Activated T-helper 1 cell treated with Interleukin-2 at 50 U/mL for 16 hours (primary cell): Measurements from ENCODE around the gene ZDHHC8.
"Not testable (repeated sequence)": the region's sequence is repeated elsewhere in the genome, so short reads cannot be mapped to it uniquely, and the experiment has no call there.

ENCODE experiments used
- DNase-seq: peaks from one replicate; pipeline ENCODE4 v3.0.0-alpha.2; 2020; ENCODE audit warnings: low read depth

Gene ZDHHC8

DNA sequence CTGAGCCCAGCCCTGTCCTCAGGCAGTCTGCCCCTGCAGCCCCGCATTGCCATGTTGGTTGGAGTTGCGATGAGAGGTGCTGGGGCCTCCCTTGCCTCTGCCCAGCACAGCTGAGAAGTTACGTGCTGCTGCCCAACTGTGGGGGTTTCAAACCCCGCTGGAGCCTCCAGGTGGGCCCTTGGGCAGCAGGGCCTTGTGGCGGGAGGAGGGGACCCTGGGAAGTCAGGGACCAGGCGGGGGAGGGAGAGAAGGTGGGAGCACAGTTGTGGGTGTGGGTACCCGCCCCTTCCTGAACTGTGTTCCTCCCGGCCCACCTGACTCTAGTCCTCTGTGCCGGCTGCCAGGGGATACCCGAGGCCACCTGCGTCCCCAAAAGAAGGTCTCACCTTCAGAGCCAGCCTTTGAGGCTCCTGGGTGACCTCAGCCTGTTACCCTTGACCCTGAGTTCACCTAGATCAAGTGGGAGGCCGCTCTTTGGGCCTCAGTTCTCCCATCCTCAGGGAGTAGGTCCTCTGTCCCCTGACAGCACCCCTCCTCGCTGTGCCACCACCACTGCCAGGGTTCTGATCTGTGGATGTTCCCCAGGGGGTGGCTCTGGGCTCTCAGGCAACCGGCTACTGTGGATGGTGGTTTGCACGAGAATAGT, 26.9 kb downstream of the ZDHHC8 start:
- no peak for DNase-seq

DNA sequence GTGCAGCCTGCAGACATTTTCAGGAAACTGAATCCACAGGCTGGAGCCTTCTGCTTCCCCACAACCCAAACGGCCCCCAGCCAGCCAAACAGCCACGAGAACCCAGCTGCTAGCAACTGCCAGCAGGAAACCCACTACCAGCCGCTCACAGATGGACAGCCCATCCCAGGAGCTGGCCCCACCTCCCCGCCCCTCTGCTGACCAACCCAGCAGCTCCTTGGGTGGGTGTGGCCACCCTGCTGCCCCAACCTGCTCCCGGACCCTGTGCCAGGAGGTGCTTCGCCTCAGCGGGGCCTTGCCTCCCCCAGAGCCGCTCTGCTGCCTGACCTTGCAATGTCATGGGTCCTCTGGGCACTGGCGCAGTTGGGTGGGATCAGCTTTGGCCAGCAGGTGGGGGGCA, 27.5 kb downstream of the ZDHHC8 start:
- DNase-seq, result no peak

DNA sequence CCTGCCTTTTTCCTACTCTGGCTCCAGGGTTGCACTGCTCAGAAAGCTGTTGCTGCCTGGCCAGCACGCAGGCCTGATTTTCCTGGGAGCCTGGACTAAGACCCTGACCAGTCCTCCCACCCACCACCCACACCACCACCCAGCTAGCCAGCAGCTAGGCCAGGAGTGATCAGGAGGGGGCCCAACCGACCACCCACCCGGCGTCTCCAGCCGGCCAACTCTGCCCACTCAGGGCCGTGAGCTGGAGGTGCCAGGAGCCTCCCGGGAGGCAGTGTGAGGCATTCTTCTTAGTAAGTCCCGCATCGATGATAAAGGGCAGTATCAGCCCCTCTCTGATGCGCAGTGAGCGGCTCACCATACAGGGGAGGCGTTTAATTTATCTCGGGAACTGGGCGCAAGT, 27.9 kb downstream of the ZDHHC8 start:
- DNase-seq, result not testable (repeated sequence)

DNA sequence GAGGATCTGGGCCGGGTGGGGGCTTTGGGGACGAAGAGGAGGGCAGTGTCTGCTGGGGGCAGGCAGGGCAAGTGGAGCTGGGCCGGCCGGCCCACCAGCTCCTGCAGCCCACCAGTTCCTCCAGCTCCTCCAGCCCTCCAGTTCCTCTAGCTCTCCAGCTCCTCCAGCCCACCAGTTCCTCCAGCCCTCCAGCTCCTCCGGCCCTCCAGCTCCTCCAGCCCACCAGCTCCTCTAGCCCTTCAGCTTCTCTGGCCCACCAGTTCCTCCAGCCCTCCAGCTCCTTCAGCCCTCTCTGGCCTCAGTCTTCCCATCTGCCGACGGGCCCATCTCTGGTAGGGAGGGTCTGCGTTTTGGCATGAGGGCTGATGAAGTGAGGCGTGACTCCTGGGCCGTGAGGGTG, 28.4 kb downstream of the ZDHHC8 start:
- DNase-seq, result no peak

DNA sequence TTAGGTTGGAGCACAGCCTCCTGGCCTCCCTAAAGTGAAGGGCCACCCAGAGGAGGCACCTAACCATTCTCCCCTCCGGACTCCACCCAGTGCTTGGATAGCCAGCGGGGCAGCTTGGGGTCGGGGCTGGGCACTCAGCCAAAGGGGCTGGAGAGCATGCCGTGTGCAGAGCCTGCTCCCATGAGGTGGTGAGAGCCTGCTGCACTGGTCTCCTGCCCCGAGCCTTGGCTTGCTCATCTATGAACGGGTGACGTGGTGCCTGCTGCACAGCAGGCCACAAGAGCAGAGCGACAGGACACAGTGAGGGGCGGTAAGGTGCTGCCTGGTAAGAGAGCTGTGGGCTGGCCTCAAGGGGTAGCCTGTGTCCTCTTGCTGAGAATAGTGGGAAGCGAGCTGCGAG, 33.3 kb downstream of the ZDHHC8 start:
- DNase-seq, result no peak

DNA sequence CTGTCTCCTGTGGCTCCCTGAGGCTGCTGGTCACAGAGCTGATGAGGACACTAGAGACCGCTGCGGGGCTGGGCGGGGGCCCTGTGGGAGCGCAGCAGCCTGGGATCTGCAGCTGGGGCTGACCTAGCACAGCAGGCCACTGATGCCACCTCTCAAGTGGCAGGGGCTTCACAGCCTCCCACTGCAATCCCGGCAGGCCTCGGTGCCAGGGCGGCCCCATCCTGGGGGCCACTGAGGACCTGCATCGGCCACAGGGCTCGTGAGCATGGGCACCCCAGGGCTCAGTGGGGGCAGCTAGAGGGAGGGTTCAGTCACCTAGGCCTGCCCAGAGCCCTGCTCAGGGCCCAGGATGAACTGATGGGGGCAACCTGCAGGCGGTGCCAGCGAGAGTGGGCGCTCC, 33.8 kb downstream of the ZDHHC8 start:
- DNase-seq, result no peak

DNA sequence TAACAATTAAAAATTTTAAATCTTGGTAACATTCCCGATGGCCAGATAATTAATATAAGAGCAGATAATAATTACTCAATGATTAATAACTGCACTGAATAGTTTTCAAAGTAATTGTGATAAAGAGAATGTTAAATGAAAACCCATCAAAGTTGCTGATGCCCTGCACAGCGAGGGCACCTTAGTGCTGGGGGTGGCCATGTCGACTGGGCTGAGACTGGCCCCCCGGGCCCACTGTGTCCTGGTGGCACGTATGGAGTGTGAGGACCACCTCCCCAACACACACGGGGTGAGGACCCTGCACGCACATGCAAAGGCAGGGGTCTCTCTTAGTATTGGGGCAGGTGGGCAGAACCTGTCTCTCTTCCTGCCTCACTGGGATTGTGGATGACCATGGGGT, 34.3 kb downstream of the ZDHHC8 start:
- no peak for DNase-seq

DNA sequence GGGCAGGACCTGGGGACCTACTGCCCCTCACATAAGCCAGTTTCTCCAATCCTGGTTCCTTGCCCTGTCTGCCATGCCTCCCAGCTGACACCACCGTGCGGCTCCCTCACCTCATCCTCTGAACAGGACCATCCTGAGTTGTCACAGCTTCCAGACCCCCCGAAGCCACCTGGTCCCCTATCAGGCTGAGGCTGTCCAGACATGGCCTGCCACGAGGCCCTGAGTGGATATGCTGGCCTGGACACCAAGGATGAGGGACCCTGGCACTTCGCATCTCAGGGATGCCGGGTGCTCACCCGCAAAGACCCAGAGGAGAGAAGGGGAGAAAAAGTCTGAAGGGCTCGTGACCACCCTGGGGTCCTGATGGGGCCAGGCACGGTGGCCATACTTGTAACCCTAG, 35.1 kb downstream of the ZDHHC8 start:
- no peak for DNase-seq

DNA sequence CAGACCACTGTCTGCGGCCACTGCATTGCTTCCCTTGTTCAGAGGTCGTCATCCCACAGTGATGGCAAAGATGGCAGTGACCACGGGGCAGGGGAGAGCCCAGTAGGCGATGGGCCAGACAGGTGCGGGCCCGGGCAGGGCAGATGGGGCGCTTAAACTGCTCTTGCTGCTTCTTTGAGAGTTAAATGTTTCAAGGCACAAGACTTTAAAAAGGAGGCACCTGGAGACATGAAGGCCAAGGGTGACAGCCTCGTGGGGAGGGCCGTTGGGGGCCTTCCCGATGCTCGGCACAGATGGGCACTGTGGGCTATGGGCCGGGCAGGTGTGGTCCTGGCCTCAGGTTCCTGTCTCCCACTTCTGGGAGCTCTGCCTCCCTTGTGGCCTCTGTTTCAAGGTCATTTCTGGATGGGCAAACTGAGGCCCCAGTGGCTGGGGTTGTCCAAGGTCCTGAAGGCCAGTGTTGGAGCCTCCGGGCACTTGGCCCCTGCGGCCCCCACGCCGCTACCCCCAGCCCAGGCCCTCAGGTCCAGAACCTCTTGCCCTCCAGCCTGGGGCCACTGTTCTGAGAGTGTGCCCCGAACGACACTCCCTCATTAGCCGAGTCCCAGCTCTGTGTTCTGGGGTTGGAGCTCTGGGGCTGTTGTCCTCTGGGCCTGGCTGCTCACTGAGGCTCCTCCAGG, 36.2 kb downstream of the ZDHHC8 start:
- no peak for DNase-seq

DNA sequence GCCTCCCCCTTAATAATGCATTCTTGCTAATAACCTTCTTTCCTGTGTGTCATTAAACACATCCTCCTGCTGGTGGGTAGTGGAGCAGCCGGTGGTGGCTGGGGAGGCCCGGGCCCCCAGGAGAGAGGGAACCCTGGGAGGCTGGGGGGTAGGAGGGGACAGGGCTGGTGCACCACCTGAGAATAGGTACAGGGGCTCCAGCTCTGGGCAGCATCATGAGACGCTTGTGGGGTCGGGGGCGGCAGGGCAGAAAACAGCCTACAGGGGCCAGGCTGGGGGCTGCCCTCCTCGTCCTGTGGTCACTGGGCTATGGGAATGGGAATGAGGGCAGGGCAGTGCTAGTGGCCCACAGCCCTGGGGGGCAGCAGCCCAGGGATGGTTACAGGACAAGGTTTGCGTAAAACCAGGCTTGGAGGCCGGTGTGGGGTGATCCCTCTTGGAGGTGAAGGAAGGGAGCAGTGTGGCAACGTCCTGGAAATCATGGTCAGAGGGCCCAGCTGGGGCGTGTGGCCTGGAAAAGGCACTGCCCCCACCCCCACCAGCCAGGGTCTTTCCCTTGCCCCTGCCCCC, 37.7 kb downstream of the ZDHHC8 start:
- no peak for DNase-seq

DNA sequence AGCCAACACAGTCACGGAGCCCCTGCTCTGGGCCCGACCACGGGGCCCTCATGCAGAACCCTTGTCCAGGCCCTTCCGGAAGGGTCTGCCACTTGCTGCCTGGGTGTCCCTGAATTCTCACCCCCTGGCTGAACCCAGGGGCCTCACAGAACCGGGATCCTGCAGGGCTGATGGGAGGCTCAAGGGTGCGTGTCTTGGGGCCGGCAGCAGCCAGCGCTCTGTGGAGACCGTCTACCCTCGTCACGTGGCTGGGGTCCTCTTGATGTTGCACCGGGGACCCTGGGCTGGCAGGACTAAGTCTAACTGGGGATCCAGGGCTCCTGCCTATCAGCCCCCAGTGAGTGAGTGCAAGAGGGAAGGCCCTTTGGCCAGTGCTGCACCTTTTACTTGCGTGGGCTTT, 38.6 kb downstream of the ZDHHC8 start:
- DNase-seq, result no peak

DNA sequence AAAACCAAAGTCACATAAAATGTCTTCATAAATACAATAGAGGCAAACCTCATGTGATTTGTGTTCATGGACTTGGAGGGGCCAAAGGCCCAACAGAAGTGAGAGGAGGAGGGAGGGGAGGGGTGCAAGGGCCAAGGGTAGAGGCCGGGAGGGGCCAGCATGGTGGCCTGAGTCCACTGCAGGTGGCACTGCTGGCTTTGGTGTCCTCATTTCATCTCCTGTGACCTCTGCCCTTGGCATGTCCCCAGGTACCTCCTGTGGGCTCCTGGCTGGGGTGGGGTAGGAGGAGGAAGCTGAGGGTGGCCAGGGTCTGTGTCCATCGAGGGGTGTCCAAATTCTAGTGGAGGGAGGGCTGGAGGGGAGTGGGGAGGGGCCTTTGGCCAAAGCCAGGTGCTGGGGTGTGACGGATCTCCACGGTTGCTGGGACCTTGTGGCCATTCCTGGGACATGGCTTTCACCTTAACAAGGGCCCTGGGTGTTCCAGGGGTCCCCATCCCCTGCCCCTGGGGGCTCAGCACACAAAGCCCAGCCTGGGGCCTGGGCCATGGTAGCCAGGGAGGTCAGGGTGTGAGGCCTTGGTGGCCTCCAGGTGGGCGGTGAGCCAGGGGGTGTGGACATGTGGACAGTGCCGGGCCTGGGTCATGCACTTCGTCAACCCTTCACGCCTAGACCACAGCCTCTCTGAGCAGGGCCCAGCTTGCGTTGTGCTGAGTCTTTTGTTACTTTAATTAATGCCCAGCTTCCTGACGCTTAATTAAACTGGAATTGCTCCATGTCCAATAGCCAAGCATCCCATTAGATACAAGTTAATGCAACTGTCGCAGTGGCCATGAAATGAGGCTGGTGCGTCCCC, 39.9 kb downstream of the ZDHHC8 start:
- DNase-seq, result no peak

DNA sequence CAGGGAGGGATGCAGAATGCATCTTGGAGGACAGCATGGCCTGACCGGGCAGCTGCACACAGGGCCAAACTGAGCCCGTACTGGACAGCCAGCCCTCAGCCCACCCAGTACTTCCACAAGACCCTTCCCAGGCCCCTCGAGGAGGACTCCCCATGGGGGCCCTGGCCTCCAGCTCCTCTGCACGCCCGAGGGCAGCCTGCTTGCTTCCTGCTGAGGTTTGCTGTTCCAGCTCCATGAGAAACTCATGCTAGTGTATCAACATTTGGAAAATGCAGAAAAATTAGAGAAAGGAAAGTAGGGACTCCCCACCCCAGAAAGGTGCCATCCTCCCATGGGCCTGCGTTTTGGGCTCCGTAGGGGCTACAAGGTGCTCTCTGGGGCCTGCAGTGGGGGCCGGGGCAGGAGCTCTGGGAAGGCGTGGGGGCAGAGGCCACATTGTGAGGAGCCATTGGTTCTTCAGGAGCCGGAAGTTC, 40.6 kb downstream of the ZDHHC8 start:
- no peak for DNase-seq

DNA sequence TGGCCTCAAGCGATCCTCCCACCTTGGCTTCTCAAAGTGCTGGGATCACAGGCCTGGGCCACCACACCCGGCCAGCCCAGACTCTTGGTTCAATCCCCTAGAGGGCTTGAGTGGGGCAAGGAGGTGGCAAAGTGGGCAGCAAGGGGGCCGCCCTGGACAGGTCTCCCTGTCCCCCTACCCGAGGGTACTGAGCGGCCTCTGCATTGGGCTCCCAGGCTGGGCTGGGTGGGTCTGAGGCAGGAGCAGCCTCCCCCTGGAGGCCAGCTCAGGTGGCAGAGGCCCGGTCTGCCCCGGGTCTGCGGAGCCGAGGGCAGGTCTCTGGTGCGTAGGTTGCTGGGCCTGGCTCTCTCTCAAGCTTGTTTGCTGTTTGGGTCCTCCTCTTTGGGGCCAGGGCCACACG, 41.6 kb downstream of the ZDHHC8 start:
- no peak for DNase-seq

DNA sequence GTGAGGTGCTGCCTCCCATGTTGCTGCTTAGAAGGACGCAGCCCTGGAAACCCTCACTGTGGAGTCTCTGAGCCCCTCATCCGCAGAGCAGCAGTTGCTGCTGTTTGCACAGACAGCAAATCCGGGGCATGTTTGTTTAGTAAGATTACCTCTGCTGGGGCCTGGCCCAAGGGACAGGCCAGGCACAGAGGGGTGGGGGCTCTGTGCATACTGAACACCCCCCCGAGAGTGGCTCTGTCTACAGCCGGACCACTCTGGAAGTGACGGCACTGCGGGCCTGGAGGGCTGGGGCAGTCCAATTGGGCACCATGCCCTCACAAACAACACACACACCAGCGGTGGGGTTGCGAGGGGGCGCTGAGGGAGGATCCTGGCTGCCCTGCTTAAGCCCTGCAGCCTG, 42.2 kb downstream of the ZDHHC8 start:
- no peak for DNase-seq

DNA sequence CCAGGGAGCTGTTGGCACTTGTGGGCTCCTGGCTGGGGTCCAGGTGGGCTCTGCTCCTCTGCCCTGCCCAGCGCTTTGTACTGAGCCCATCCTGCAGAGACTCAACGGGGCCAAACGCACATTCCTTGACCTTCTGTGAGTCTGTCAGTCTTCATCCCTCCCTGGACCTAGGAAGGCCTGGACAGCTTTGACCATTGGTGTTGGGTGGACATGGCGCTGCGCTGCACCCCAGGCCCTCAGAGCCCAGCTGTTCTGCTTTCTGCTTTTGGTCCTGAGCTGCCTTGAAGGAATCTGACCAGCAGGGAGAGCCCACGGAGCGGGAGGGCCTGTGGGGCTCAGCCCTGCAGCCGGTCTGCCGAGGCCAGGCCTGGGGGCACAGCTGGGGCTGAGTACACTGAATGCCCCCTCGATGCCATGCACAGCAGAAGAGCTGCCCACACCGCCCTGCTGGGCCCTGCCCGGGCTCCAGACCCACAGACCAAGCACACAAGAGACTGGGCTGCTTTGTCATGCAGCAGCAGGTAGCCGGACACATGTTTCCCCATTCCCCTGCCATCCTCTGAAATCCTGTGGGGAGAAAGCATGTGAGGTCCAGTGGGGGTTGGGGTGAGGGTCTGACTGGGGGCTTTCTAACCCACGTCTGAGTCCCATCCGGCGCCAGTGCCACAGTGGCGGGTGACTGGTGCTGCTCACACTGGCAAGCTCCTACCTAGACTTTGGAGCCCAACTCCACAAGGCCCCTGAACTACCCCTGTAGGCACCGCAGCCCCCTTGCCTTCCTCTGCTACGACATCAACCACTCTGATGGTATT, 43.4 kb downstream of the ZDHHC8 start:
- DNase-seq, result no peak

DNA sequence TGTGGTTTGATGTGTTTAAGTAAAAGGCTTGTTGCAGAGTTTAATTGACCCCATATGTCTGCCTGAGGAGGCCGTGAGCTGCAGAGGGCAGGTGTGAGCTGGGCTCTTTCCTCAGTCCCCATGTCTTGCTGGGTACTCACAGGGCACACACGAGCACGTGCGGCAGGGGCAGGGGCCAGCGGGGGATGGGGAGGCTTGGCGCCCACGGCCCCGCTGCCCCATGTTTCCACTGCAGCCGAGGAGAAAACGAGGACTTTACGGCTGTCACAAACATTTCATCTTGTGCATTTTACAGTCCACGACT, 43.9 kb downstream of the ZDHHC8 start:
- DNase-seq, result no peak

DNA sequence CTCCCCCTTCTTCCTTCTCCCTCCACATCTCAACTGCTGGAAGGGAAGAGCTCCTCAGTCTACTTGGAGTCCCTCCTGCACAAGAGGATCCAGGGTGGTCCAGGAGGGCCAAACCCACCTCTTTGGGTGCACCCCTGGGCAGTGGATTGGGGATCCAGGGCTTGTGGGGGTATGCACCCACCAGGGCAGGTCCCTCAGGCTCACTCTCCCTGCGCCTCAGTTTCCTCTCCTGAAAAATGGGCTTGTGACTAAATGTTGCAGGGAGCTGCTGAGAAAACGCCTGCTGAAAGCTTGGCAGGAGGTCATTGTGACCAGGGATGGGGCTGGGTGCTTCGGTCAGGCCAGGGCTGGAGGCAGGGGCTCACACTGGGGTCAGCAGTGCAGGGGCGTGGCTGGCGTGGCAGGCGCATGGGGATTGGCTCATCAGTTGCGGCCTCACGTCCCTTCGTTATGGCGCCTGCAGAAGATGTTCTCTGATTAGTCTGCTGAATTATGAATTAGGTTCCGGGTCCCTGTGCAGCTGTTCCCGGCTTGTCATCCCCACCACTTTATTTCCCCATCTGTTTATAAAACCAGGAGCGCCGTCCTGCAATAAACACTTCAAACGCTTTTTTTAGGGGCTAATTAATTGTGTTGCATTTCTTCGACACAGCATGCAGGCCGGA, 44.9 kb downstream of the ZDHHC8 start:
- no peak for DNase-seq

DNA sequence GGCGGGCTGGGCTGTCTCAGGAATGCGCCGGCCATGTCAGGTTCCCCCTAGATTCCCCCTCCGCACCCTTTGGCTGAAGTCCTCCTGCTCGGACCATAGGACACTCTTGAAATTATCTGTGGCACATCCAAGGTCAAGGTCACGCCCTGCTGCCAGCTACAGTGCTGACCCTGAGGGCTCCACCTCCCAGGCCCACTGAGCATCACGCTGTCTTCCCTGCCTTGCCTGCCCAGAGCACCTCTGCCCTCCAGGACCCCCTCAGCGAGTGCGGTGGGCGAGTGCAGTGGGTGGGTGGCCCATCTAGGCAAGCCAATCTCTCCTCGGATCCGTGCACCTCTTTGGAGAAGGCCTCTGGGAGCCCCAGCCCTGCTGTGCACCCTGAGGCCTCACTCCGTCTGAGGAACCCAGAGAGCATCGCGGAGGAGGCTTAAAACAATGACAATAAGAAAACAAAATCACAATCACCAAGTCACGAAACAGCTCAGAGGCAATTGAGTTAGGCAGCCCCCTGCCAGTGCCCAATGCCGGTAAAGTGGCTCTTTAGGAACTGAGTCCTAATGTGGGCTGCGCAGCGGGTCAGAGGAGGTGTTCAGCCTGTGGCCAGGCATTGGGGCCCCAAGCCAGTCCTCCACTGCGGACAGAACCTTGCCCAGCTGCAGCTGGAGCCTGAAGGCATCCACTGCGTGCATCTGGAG, 45.8 kb downstream of the ZDHHC8 start:
- no peak for DNase-seq

DNA sequence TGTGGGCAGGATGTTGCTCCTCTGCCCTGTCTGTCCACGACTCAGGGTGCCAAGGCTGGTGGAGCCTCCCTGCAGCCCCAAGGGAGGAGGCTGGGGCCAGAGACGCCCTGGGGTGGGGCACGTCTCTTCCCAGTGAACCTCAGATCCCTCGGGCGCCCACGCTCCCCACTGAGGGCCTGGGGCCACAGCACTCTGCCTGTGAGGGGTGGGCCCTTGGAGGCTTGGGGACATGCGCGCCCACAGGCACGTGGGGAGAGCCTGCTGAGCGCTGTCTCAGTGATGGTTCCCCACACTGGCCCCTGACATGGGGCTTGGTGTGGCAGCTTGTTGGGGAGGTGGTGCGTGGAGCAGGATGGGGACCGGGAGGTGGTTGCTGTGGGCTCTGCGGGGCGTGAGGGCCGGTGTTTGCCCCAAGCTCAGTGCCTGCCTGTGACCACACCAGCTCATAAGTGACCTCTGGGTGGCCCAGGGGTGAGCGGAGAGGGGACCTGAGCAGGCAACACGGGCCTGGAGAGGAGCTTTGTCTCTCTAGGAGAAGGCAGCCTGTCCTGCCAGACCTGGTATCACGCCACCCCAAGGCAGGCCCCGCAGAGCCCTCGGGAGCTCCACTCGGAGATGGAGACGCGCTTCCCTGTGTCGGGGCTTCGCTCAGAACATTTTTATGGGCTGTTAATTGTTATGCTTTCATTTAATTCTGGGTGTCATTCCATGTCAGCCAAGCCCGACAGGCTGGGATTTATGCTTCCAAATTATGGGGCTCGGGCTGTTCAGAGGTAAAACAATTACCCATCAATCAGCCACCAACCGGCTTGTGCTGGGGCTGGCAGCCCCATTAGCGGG, 46.7 kb downstream of the ZDHHC8 start:
- DNase-seq, result no peak
